Measurements from ENCODE around the gene MRPL51. TPM values are rescaled to one million over a fixed set of nuclear protein-coding genes. Genes with fewer than 3 reads are reported as not detected.

The MRPL51 gene
- total and polyA plus RNA-seq, 2 donors from 2014 or later: 132 to 268 TPM

- Histone ChIP-seq H3K36me3 (ENCODE audit: control insufficient read depth in 2 of 3, insufficient read depth in 3 of 3, low read length in 3 of 3) (peaks cover 2 to 40% (median 19%) of the 10 kb centered on the region in 3 donors), H3K27ac (ENCODE audit: low read depth in 2 of 2, low read length in 2 of 2) (peak overlapping the region; percentile 99), H3K9me3 (ENCODE audit: control insufficient read depth in 2 of 3, insufficient read depth in 1 of 3, low read length in 3 of 3) (no peaks in the 10 kb centered on the region), H3K4me1 (ENCODE audit: control insufficient read depth in 2 of 3, insufficient read depth in 2 of 3, low read depth in 1 of 3, low read length in 3 of 3) (peaks cover 0 to 33% (median 17%) of the 10 kb centered on the region in 3 donors), H3K27me3 (ENCODE audit: control insufficient read depth, insufficient read depth, low read length) (no peaks in the 10 kb centered on the region), H3K9ac (ENCODE audit: low read length in 3 of 3) (peak overlapping the region; percentile 63 to 96 (median 90)), H3K4me3 (ENCODE audit: low read length in 3 of 3) (peak overlapping the region; percentile 73 to 92 (median 88))
- intact Hi-C loops (cut with DNase I): no loop called here
- TF ChIP-seq CTCF (IDR thresholded peaks at IDR 0.05; ENCODE audit: borderline replicate concordance, extremely low read depth, insufficient read depth): no peak
- peak; percentile 70 to 93 (median 79) for DNase-seq
- no peak for FAIRE-seq
Measured at GRCh38 chr12:6534945-6535696, 42.1 kb upstream of the MRPL51 start.

DNA sequence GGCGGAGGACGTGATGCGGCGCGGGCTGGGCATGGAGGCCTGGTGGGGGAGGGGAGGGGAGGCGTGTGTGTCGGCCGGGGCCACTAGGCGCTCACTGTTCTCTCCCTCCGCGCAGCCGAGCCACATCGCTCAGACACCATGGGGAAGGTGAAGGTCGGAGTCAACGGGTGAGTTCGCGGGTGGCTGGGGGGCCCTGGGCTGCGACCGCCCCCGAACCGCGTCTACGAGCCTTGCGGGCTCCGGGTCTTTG is 41.6 kb upstream of the MRPL51 start:
- Histone ChIP-seq H3K36me3 (ENCODE audit: control insufficient read depth in 2 of 3, insufficient read depth in 3 of 3, low read length in 3 of 3) (peaks cover 2 to 39% (median 22%) of the 10 kb centered on the region in 3 donors), H3K27ac (ENCODE audit: low read depth in 2 of 2, low read length in 2 of 2) (peak overlapping the region; percentile 99), H3K4me1 (ENCODE audit: control insufficient read depth in 2 of 3, insufficient read depth in 2 of 3, low read depth in 1 of 3, low read length in 3 of 3) (peaks cover 0 to 29% (median 17%) of the 10 kb centered on the region in 3 donors), H3K27me3 (ENCODE audit: control insufficient read depth, insufficient read depth, low read length) (no peaks in the 10 kb centered on the region), H3K4me3 (ENCODE audit: low read length in 3 of 3) (peak overlapping the region; percentile 73 to 92 (median 88)), H3K9ac (ENCODE audit: low read length in 3 of 3) (peak overlapping the region; percentile 63 to 96 (median 90)), H3K9me3 (ENCODE audit: control insufficient read depth in 2 of 3, insufficient read depth in 1 of 3, low read length in 3 of 3) (no peaks in the 10 kb centered on the region)
- FAIRE-seq (no peak), DNase-seq (no peak)
- TF ChIP-seq CTCF (IDR thresholded peaks at IDR 0.05; ENCODE audit: borderline replicate concordance, extremely low read depth, insufficient read depth): no peak
- intact Hi-C loops (cut with DNase I): no loop called here

DNA sequence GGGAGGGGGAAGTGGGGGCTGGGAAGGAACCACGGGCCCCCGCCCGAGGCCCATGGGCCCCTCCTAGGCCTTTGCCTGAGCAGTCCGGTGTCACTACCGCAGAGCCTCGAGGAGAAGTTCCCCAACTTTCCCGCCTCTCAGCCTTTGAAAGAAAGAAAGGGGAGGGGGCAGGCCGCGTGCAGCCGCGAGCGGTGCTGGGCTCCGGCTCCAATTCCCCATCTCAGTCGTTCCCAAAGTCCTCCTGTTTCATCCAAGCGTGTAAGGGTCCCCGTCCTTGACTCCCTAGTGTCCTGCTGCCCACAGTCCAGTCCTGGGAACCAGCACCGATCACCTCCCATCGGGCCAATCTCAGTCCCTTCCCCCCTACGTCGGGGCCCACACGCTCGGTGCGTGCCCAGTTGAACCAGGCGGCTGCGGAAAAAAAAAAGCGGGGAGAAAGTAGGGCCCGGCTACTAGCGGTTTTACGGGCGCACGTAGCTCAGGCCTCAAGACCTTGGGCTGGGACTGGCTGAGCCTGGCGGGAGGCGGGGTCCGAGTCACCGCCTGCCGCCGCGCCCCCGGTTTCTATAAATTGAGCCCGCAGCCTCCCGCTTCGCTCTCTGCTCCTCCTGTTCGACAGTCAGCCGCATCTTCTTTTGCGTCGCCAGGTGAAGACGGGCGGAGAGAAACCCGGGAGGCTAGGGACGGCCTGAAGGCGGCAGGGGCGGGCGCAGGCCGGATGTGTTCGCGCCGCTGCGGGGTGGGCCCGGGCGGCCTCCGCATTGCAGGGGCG is 41.0 kb upstream of the MRPL51 start, which contains the start of gene GAPDH:
TSS of gene GAPDH (plus strand) at position 595 of the 772 bp plus-strand sequence. CDS start 316 bp downstream, outside the sequence.
- Histone ChIP-seq H3K9me3 (ENCODE audit: control insufficient read depth in 2 of 3, insufficient read depth in 1 of 3, low read length in 3 of 3) (no peaks in the 10 kb centered on the region), H3K9ac (ENCODE audit: low read length in 3 of 3) (peak within 1 kb of the TSS; percentile 63 to 96 (median 90)), H3K4me3 (ENCODE audit: low read length in 3 of 3) (peak within 1 kb of the TSS; percentile 73 to 92 (median 88)), H3K36me3 (ENCODE audit: control insufficient read depth in 2 of 3, insufficient read depth in 3 of 3, low read length in 3 of 3) (peaks cover 2 to 39% (median 23%) of the 10 kb centered on the region in 3 donors), H3K27ac (ENCODE audit: low read depth in 2 of 2, low read length in 2 of 2) (peak within 1 kb of the TSS; percentile 99), H3K27me3 (ENCODE audit: control insufficient read depth, insufficient read depth, low read length) (no peaks in the 10 kb centered on the region), H3K4me1 (ENCODE audit: control insufficient read depth in 2 of 3, insufficient read depth in 2 of 3, low read depth in 1 of 3, low read length in 3 of 3) (peaks cover 0 to 29% (median 17%) of the 10 kb centered on the region in 3 donors)
- DNase-seq: peak; percentile 96 to 99 (median 98)
- TF ChIP-seq CTCF (IDR thresholded peaks at IDR 0.05; ENCODE audit: borderline replicate concordance, extremely low read depth, insufficient read depth): peak; percentile 10
- intact Hi-C loops (cut with DNase I): no loop called here
- no peak for FAIRE-seq
